Panc1 (cell line): ENCODE results near the gene WDR49. TPM values are rescaled to one million over a fixed set of nuclear protein-coding genes. Genes with fewer than 3 reads are reported as not detected.

Experiments
- ATAC-seq: fragments of 200-7000 bp; cut with Tn5 transposase; 2 replicates; pipeline ENCODE4 v1.9.1; 2020; ENCODE audit warnings: mild to moderate bottlenecking, moderate library complexity
- BruUV-seq: library from RNA; stranded (reverse); fragments of 400-500 nt; replicated peaks from 2 replicates; lab custom pipeline; 2021; lab: Mats Ljungman, UMichigan
- CTCF ChIA-PET: fragments of 300-600 bp; sonication (Branson Sonifier 250); formaldehyde crosslinking; loops from one replicate; lab custom pipeline; 2022; ENCODE audit warnings: antibody characterized with exemption; lab: Charles Lee
- POLR2A ChIA-PET: fragments of 300-600 bp; sonication (Branson Sonifier 250); formaldehyde crosslinking; loops from one replicate; lab custom pipeline; 2022; ENCODE audit warnings: antibody characterized with exemption; lab: Charles Lee
- DNase-seq: peaks from one replicate; pipeline ENCODE4 v3.0.0-alpha.2; 2010; ENCODE audit warnings: low read depth, low spot score
- H3K27ac ChIP-seq: 2 replicates; pipeline ENCODE4 v1.5.1; 2011; ENCODE audit warnings: mild to moderate bottlenecking, low read length, inconsistent platforms
- H3K27me3 ChIP-seq: fragments of 200-500 bp; sonication (Bioruptor generic); 2 replicates; pipeline ENCODE4 v1.6.0; 2014; ENCODE audit warnings: low read length, inconsistent platforms; ENCODE audit not compliant: control insufficient read depth, insufficient read depth
- H3K36me3 ChIP-seq: fragments of 200-500 bp; sonication (Bioruptor generic); 2 replicates; pipeline ENCODE4 v1.5.1; 2014; ENCODE audit warnings: inconsistent platforms, mild to moderate bottlenecking, low read length, moderate library complexity; ENCODE audit not compliant: control insufficient read depth, insufficient read depth
- H3K4me1 ChIP-seq: 2 replicates; pipeline ENCODE4 v1.5.1; 2011; ENCODE audit warnings: inconsistent platforms, mild to moderate bottlenecking, low read length, moderate library complexity; ENCODE audit not compliant: control insufficient read depth, insufficient read depth
- H3K4me3 ChIP-seq, 2 experiments: 2 replicates each; pipeline ENCODE4 v1.5.1; 2011 to 2012; ENCODE audit warnings: low read depth in 2 of 2, low read length in 2 of 2, mild to moderate bottlenecking in 2 of 2, inconsistent platforms in 1 of 2, moderate library complexity in 1 of 2
- H3K9me3 ChIP-seq: fragments of 200-500 bp; sonication (Bioruptor generic); 2 replicates; pipeline ENCODE4 v1.5.1; 2014; ENCODE audit warnings: low read depth, mild to moderate bottlenecking, inconsistent platforms, low read length, moderate library complexity; ENCODE audit not compliant: control insufficient read depth, insufficient read depth
- CTCF ChIP-seq: fragments of 450-650 bp; IDR thresholded peaks from 2 replicates; pipeline ENCODE4 v1.5.1; 2017; ENCODE audit warnings: mild to moderate bottlenecking
- POLR2AphosphoS5 ChIP-seq: IDR thresholded peaks from 2 replicates; pipeline ENCODE4 v1.6.1; 2012; ENCODE audit warnings: mild to moderate bottlenecking, low read depth, low read length, moderate library complexity
- SIN3A ChIP-seq: IDR thresholded peaks from 2 replicates; pipeline ENCODE4 v1.6.1; 2012; ENCODE audit warnings: low read depth, mild to moderate bottlenecking, low read length, moderate library complexity, borderline replicate concordance; ENCODE audit not compliant: insufficient read depth
- TCF7L2 ChIP-seq: IDR thresholded peaks from 2 replicates; pipeline ENCODE4 v1.6.1; 2011; ENCODE audit warnings: mild to moderate bottlenecking, low read depth, low read length, inconsistent platforms
- in situ Hi-C: cut with HindIII; loops from 2 replicates; pipeline ENCODE4 v1.10.0; 2016; ENCODE audit warnings: low sequenced_read_pairs, low pct_unique_long_range_greater_than_20kb
- intact Hi-C: fragments of 100-400 bp; cut with micrococcal nuclease; formaldehyde crosslinking; loops from one replicate; pipeline ENCODE4 v1.10.0; 2022; ENCODE audit not compliant: unreplicated experiment
- total RNA-seq: library from RNA; stranded (reverse); gene quantifications from one replicate; pipeline ENCODE4 v1.2.1, GENCODE V29; 2021; ENCODE audit not compliant: unreplicated experiment
- TF ChIP-seq, protein P1 (sequence below), 2 experiments: IDR thresholded peaks; 2 replicates each; pipeline ENCODE4 v1.6.1; 2011 to 2012; ENCODE audit warnings: low read depth in 2 of 2, control low read depth in 1 of 2, low read length in 1 of 2, mild to moderate bottlenecking in 1 of 2, moderate library complexity in 1 of 2; ENCODE audit not compliant: insufficient read depth in 1 of 2

WDR49 gene
- total RNA-seq, 1 experiment from 2014 or later: 0.23 TPM

DNA sequence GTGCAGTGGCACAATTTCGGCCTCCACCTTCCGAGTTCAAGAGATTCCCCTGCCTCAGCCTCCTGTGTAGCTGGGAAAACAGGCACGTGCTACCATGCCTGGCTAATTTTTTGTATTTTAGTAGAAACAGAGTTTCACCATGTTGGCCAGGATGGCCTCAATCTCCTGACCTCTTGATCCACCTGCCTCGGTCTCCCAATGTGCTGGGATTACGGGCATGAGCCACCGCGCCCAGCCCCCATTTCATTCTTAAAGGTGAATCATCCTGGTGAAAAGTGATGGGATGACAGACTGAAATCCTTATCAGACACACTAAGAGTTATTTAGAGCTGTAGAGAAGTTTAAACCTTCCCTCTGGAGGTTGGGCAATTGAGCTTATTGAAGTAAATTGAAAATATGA, 155.8 kb downstream of the WDR49 start:
- in situ Hi-C loops: no loop called here
- intact Hi-C loops: no loop called here
- ChIA-PET POLR2A (no interaction called here), CTCF (no interaction called here)
- no peak overlapping the region for H3K27ac ChIP-seq
- ATAC-seq: no peak
- H3K4me3 ChIP-seq: no peak overlapping the region
- no peaks in the 10 kb centered on the region for H3K9me3 ChIP-seq
- TF ChIP-seq, protein P1, sequence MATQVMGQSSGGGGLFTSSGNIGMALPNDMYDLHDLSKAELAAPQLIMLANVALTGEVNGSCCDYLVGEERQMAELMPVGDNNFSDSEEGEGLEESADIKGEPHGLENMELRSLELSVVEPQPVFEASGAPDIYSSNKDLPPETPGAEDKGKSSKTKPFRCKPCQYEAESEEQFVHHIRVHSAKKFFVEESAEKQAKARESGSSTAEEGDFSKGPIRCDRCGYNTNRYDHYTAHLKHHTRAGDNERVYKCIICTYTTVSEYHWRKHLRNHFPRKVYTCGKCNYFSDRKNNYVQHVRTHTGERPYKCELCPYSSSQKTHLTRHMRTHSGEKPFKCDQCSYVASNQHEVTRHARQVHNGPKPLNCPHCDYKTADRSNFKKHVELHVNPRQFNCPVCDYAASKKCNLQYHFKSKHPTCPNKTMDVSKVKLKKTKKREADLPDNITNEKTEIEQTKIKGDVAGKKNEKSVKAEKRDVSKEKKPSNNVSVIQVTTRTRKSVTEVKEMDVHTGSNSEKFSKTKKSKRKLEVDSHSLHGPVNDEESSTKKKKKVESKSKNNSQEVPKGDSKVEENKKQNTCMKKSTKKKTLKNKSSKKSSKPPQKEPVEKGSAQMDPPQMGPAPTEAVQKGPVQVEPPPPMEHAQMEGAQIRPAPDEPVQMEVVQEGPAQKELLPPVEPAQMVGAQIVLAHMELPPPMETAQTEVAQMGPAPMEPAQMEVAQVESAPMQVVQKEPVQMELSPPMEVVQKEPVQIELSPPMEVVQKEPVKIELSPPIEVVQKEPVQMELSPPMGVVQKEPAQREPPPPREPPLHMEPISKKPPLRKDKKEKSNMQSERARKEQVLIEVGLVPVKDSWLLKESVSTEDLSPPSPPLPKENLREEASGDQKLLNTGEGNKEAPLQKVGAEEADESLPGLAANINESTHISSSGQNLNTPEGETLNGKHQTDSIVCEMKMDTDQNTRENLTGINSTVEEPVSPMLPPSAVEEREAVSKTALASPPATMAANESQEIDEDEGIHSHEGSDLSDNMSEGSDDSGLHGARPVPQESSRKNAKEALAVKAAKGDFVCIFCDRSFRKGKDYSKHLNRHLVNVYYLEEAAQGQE (IDR thresholded peaks at IDR 0.05; ENCODE audit: insufficient read depth in 1 of 2, low read depth in 2 of 2, low read length in 1 of 2): no peak
- TF ChIP-seq SIN3A (no peak), POLR2AphosphoS5 (no peak), TCF7L2 (no peak), CTCF (no peak)
- no TSS peak for BruUV-seq
- H3K4me1 ChIP-seq: no peaks in the 10 kb centered on the region
- no peaks in the 10 kb centered on the region for H3K27me3 ChIP-seq
- no peak for DNase-seq
- H3K36me3 ChIP-seq: no peaks in the 10 kb centered on the region

- no peak for ATAC-seq
- Histone ChIP-seq H3K36me3 (no peaks in the 10 kb centered on the region), H3K4me1 (no peaks in the 10 kb centered on the region), H3K4me3 (no peak overlapping the region), H3K27me3 (no peaks in the 10 kb centered on the region), H3K9me3 (no peaks in the 10 kb centered on the region), H3K27ac (no peak overlapping the region)
- intact Hi-C loops: no loop called here
- TF ChIP-seq CTCF (peak; percentile 24), SIN3A (no peak), TCF7L2 (no peak), POLR2AphosphoS5 (no peak)
- TF ChIP-seq, protein P1 (IDR thresholded peaks at IDR 0.05; ENCODE audit: insufficient read depth in 1 of 2, low read depth in 2 of 2, low read length in 1 of 2): no peak
- in situ Hi-C loops: no loop called here
- no TSS peak for BruUV-seq
- CTCF ChIA-PET: no interaction called here
- no peak for DNase-seq
- POLR2A ChIA-PET: no interaction called here
Observed at GRCh38 chr3:167493244-167493643, 160.5 kb downstream of the WDR49 start.
